ENCODE measurements around the gene PRKACB. TPM values are rescaled to one million over a fixed set of nuclear protein-coding genes. Genes with fewer than 3 reads are reported as not detected.
"Not testable (repeated sequence)": the region's sequence is repeated elsewhere in the genome, so short reads cannot be mapped to it uniquely, and the experiment has no call there.

Gene PRKACB
- total RNA-seq, 1 experiment from 2014 or later, result 3.4 TPM

DNA sequence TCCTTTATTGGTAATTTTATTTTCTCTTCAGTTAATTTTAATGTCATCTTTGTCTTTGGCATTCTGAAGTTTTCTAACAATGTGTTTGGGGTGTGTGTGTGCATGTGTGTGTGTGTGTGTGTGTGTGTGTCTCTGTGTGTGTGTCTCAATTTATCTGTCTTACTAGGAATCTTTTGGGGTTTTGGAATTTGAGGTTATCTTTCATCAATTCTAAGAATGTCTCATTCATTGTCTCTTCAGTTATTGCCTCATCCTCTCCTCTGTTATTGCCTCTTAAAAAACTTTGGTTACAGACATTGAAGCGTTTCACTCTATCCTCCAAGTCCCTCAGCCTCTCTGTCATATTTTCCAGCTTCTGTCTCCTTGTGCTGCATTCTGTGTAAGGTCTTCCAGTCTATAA lies 139.3 kb downstream of the PRKACB start:
- ChIA-PET CTCF (no interaction called here), POLR2A (no interaction called here)
- Histone ChIP-seq H3K4me1 (peaks cover 13% of the 10 kb centered on the region), H3K4me3 (ENCODE audit: low read depth, low read length) (no peak overlapping the region), H3K27me3 (replicated peaks; ENCODE audit: control insufficient read depth, insufficient read depth, low read length) (no peaks in the 10 kb centered on the region), H3K9me3 (no peaks in the 10 kb centered on the region), H3K36me3 (ENCODE audit: control insufficient read depth, insufficient read depth, low read length) (no peaks in the 10 kb centered on the region)
- Mint-ChIP-seq H3K4me1 (ENCODE audit: low read depth, unreplicated experiment) (peaks cover 17% of the 10 kb centered on the region), H3K9me3 (ENCODE audit: unreplicated experiment) (peaks cover 44% of the 10 kb centered on the region), H3K27ac (ENCODE audit: unreplicated experiment) (no peak overlapping the region), H3K27me3 (ENCODE audit: insufficient read depth, unreplicated experiment) (no peaks in the 10 kb centered on the region), H3K4me3 (ENCODE audit: unreplicated experiment) (no peak overlapping the region), H3K36me3 (ENCODE audit: insufficient read depth, unreplicated experiment) (peaks cover 7% of the 10 kb centered on the region)
- TF ChIP-seq, protein P1, sequence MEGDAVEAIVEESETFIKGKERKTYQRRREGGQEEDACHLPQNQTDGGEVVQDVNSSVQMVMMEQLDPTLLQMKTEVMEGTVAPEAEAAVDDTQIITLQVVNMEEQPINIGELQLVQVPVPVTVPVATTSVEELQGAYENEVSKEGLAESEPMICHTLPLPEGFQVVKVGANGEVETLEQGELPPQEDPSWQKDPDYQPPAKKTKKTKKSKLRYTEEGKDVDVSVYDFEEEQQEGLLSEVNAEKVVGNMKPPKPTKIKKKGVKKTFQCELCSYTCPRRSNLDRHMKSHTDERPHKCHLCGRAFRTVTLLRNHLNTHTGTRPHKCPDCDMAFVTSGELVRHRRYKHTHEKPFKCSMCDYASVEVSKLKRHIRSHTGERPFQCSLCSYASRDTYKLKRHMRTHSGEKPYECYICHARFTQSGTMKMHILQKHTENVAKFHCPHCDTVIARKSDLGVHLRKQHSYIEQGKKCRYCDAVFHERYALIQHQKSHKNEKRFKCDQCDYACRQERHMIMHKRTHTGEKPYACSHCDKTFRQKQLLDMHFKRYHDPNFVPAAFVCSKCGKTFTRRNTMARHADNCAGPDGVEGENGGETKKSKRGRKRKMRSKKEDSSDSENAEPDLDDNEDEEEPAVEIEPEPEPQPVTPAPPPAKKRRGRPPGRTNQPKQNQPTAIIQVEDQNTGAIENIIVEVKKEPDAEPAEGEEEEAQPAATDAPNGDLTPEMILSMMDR (IDR thresholded peaks at IDR 0.05; ENCODE audit: insufficient read depth in 1 of 2, low read depth in 1 of 2, low read length in 1 of 2, severe bottlenecking in 1 of 2, unreplicated experiment in 1 of 2), result no peak
- BruUV-seq (replicated peaks), result no TSS peak
- no peak for DNase-seq
- intact Hi-C loops (cut with micrococcal nuclease; ENCODE audit: unreplicated experiment), result no loop called here

GRCh38 chr1:84286071-84286470 lies 142.0 kb downstream of the PRKACB start:
- no TSS peak for BruUV-seq (replicated peaks)
- Mint-ChIP-seq H3K4me3 (ENCODE audit: unreplicated experiment) (no peak overlapping the region), H3K4me1 (ENCODE audit: low read depth, unreplicated experiment) (peaks cover 10% of the 10 kb centered on the region), H3K27ac (ENCODE audit: unreplicated experiment) (no peak overlapping the region), H3K36me3 (ENCODE audit: insufficient read depth, unreplicated experiment) (peaks cover 7% of the 10 kb centered on the region), H3K27me3 (ENCODE audit: insufficient read depth, unreplicated experiment) (no peaks in the 10 kb centered on the region), H3K9me3 (ENCODE audit: unreplicated experiment) (peaks cover 37% of the 10 kb centered on the region)
- no peak for DNase-seq
- Histone ChIP-seq H3K27me3 (replicated peaks; ENCODE audit: control insufficient read depth, insufficient read depth, low read length) (no peaks in the 10 kb centered on the region), H3K4me3 (ENCODE audit: low read depth, low read length) (no peak overlapping the region), H3K4me1 (no peaks in the 10 kb centered on the region), H3K36me3 (ENCODE audit: control insufficient read depth, insufficient read depth, low read length) (no peaks in the 10 kb centered on the region), H3K9me3 (no peaks in the 10 kb centered on the region)
- TF ChIP-seq, protein P1 (IDR thresholded peaks at IDR 0.05; ENCODE audit: insufficient read depth in 1 of 2, low read depth in 1 of 2, low read length in 1 of 2, severe bottlenecking in 1 of 2, unreplicated experiment in 1 of 2), result no peak
- ChIA-PET POLR2A (no interaction called here), CTCF (no interaction called here)
- intact Hi-C loops (cut with micrococcal nuclease; ENCODE audit: unreplicated experiment), result no loop called here

GRCh38 chr1:84287389-84287788 lies 143.3 kb downstream of the PRKACB start:
- H3K9me3 ChIP-seq; H3K27me3 Mint-ChIP-seq (ENCODE audit: insufficient read depth, unreplicated experiment); H3K4me3 Mint-ChIP-seq (ENCODE audit: unreplicated experiment); H3K4me1 Mint-ChIP-seq (ENCODE audit: low read depth, unreplicated experiment); H3K36me3 ChIP-seq (ENCODE audit: control insufficient read depth, insufficient read depth, low read length); H3K27me3 ChIP-seq (replicated peaks; ENCODE audit: control insufficient read depth, insufficient read depth, low read length); CTCF ChIA-PET; H3K4me3 ChIP-seq (ENCODE audit: low read depth, low read length); H3K36me3 Mint-ChIP-seq (ENCODE audit: insufficient read depth, unreplicated experiment); POLR2A ChIA-PET; BruUV-seq (replicated peaks); H3K27ac Mint-ChIP-seq (ENCODE audit: unreplicated experiment); H3K4me1 ChIP-seq; intact Hi-C loops (cut with micrococcal nuclease; ENCODE audit: unreplicated experiment): not testable (repeated sequence)
- peak in 1 of 2 experiments; percentile 30 for DNase-seq
- peaks cover 46% of the 10 kb centered on the region for H3K9me3 Mint-ChIP-seq (ENCODE audit: unreplicated experiment)

Other genes starting within 250 kb of the PRKACB start
- gene TTLL7, start 145.1 kb upstream of the PRKACB start, total RNA-seq (2022), result 0.56 and 0.75 TPM in 2 replicates
- gene SAMD13, start 157.4 kb downstream of the PRKACB start, total RNA-seq (2022), result 0.53 and 0.59 TPM in 2 replicates